ENCODE measurements around the gene STK32C.

DNA sequence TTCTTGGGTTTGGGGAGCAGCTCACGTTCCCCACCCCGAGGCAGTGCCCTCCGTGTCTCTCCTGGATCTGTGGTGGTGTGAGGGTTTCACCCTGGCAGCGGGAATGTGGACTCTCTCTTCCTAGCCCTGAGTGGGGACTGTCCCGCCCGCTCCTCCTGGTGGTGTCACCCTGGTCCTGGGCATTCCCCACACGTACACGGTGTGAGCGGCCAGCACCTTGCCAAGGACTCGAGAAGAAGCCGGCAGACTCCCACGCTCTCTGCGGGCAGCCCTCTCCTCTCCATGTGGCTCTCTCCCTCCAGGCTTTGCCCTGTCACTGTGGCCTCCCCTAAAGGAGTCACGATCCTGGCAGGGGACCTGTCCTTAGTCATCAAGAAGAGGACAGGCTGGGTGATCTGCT, 97.0 kb downstream of the STK32C start:
- TF ChIP-seq, protein P1, sequence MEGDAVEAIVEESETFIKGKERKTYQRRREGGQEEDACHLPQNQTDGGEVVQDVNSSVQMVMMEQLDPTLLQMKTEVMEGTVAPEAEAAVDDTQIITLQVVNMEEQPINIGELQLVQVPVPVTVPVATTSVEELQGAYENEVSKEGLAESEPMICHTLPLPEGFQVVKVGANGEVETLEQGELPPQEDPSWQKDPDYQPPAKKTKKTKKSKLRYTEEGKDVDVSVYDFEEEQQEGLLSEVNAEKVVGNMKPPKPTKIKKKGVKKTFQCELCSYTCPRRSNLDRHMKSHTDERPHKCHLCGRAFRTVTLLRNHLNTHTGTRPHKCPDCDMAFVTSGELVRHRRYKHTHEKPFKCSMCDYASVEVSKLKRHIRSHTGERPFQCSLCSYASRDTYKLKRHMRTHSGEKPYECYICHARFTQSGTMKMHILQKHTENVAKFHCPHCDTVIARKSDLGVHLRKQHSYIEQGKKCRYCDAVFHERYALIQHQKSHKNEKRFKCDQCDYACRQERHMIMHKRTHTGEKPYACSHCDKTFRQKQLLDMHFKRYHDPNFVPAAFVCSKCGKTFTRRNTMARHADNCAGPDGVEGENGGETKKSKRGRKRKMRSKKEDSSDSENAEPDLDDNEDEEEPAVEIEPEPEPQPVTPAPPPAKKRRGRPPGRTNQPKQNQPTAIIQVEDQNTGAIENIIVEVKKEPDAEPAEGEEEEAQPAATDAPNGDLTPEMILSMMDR (IDR thresholded peaks at IDR 0.05): no peak
- no peak for TF ChIP-seq POLR2A (IDR thresholded peaks at IDR 0.05)
- TF ChIP-seq EP300 (IDR thresholded peaks at IDR 0.05): no peak
- TF ChIP-seq POLR2AphosphoS5 (IDR thresholded peaks at IDR 0.05): no peak
